Duodenal mucosa (tissue), 2 donors: ENCODE measurements around the gene RPGRIP1L.

Experiments
- H3K27ac ChIP-seq: one replicate; pipeline ENCODE4 v1.7.0; 2013; ENCODE audit warnings: low read depth, low read length
- H3K27me3 ChIP-seq, 2 donors: one replicate each; pipeline ENCODE4 v1.7.0; 2013; ENCODE audit warnings: low read length in 2 of 2, control low read depth in 1 of 2; ENCODE audit not compliant: insufficient read depth in 2 of 2, control insufficient read depth in 1 of 2
- H3K36me3 ChIP-seq, 2 donors: one replicate each; pipeline ENCODE4 v1.7.0; 2013; ENCODE audit warnings: low read length in 2 of 2, control low read depth in 1 of 2; ENCODE audit not compliant: insufficient read depth in 2 of 2, control insufficient read depth in 1 of 2
- H3K4me1 ChIP-seq, 2 donors: one replicate each; pipeline ENCODE4 v1.7.0; 2013; ENCODE audit warnings: low read length in 2 of 2, control low read depth in 1 of 2; ENCODE audit not compliant: insufficient read depth in 2 of 2, control insufficient read depth in 1 of 2
- H3K4me3 ChIP-seq, 2 donors: one replicate each; pipeline ENCODE4 v1.7.0; 2013; ENCODE audit warnings: low read length in 2 of 2, low read depth in 1 of 2
- H3K9ac ChIP-seq, 2 donors: one replicate each; pipeline ENCODE4 v1.7.0; 2013; ENCODE audit warnings: low read length in 2 of 2, low read depth in 1 of 2
- H3K9me3 ChIP-seq, 2 donors: one replicate each; pipeline ENCODE4 v1.7.0; 2013; ENCODE audit warnings: low read length in 2 of 2, control low read depth in 1 of 2; ENCODE audit not compliant: control insufficient read depth in 1 of 2

The RPGRIP1L gene

DNA sequence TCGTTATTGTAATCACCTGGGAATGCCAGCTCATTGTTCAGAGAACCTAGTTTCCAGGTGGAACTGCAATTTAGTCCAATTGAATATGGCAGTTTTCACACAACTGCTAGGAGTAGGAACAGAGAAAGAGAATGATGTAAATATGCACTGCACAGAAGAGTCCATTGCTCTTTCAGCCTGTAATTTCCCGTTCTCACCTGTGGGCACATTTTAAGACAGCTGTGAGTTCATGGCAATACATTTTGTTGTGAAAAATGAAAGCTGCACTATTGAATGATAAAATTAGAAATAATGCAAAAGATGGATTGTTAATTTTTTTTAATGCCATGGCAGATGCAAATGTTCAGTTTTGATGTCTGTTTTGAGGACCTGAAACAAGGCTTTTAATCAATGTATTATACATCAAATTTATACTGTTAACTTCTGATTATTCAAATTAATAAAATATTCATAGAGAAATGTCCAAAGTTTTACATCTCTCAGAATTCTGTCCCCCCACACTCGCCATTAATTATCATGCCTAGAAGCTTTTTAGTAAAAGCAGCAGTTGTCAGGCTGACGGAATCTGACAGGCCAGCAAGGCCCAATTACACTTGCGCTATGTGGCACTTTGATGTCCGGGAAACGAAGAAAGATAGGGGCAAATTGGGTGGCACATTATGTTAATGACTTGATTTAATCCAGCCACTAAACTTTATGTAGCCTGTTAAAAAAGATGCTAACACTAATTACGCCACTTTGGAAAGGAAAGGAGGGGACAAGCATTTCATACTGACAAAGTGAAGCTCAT, 72.2 kb downstream of the RPGRIP1L start:
- Histone ChIP-seq H3K36me3 (no peaks in the 10 kb centered on the region), H3K27me3 (no peaks in the 10 kb centered on the region), H3K9me3 (no peaks in the 10 kb centered on the region), H3K9ac (no peak overlapping the region), H3K4me1 (no peaks in the 10 kb centered on the region), H3K27ac (no peak overlapping the region), H3K4me3 (no peak overlapping the region)

DNA sequence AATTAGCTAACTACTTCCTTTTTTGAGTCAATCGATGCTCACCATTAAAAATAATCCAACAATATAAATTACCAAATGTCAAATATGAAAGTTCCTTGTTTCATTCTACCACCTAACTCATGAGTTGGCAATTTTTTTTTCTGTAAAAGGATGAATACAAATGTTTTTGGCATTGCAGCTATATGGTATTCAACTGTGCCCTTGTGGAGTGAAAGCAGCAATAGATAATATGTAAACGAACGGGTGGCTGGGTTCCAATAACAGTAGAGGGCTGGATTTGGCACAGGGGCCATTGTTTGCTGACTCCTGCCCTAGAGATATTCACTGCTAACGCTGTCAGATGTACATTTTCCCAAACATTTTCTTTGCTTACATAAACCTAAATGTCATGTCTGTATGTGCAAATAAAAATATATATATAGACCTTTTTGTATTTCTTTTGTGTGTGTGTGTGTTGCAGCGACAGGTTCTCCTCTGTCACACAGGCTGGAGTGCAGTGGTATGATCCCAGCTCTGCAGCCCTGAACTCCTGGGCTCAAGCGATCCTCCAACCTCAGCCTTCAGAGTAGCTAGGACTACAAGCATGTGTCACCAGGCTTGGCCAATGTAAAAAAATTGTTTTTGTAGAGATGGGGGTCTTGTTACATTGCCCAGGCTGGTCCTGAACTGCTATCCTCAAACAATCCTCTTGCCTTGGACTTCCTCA, 73.9 kb downstream of the RPGRIP1L start:
- no peaks in the 10 kb centered on the region for H3K9me3 ChIP-seq
- H3K9ac ChIP-seq, result no peak overlapping the region
- H3K4me3 ChIP-seq, result no peak overlapping the region
- no peak overlapping the region for H3K27ac ChIP-seq
- H3K4me1 ChIP-seq, result no peaks in the 10 kb centered on the region
- H3K27me3 ChIP-seq, result no peaks in the 10 kb centered on the region
- H3K36me3 ChIP-seq, result no peaks in the 10 kb centered on the region

DNA sequence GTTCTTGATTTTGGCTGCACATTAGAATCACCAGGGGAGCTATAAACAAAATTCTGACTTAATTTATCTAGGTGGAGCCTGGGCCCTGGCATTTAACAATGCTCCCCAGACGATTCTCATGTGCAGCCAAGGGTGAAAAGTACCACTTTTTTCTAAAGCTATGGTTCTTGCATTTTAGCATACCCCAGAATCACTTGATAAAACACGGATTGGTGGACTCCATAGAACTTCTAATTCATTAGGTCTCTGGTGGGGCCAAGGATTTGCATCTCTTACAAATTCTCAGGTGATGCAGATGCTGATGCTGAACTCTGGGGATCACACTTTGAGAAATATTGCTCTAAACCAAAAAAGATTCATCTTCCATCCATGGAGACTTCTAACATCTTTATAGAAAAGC, 74.5 kb downstream of the RPGRIP1L start:
- no peak overlapping the region for H3K4me3 ChIP-seq
- no peak overlapping the region for H3K9ac ChIP-seq
- no peak overlapping the region for H3K27ac ChIP-seq
- H3K9me3 ChIP-seq, result no peaks in the 10 kb centered on the region
- H3K36me3 ChIP-seq, result no peaks in the 10 kb centered on the region
- no peaks in the 10 kb centered on the region for H3K4me1 ChIP-seq
- H3K27me3 ChIP-seq, result no peaks in the 10 kb centered on the region

DNA sequence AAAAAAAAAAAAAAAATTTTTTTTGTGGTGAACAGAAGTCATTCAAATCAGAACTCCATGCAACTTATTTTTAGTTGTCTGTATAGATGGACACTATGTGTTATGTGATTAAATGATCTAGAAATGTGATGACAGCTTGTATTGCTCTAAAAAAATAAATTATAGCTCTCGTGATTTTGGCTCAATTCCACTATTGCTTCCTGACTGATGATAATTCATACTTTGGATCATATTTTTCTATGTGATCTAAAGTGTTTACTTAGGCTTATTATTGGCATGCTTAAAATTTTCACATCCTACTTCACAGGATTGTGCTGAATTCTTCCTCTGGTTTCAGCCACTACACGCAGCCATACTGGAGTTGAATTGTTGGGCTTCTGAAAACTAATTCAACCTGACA, 76.8 kb downstream of the RPGRIP1L start:
- H3K4me3 ChIP-seq, result no peak overlapping the region
- H3K9me3 ChIP-seq, result no peaks in the 10 kb centered on the region
- H3K4me1 ChIP-seq, result no peaks in the 10 kb centered on the region
- no peak overlapping the region for H3K9ac ChIP-seq
- H3K36me3 ChIP-seq, result no peaks in the 10 kb centered on the region
- no peaks in the 10 kb centered on the region for H3K27me3 ChIP-seq
- no peak overlapping the region for H3K27ac ChIP-seq

DNA sequence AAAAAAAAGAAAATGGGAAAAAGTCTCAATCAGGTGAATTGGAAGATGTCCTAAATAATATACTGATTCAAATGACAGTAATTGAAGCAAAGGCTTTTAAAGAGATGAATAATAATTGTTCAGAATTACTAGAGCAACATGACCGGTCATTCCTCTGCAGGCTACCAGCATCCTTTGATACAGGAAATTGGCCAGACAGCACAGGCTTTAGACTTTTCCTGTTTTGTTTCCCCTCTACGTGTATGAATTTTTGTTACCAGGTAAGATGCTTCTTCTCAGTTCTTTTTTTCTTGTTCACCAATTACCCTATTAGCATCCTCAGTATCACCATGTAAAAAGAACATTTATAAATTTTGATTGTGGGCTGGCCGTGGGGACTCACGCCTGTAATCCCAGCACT, 77.5 kb downstream of the RPGRIP1L start:
- Histone ChIP-seq H3K4me1 (no peaks in the 10 kb centered on the region), H3K27me3 (no peaks in the 10 kb centered on the region), H3K36me3 (no peaks in the 10 kb centered on the region), H3K9ac (no peak overlapping the region), H3K27ac (no peak overlapping the region), H3K4me3 (no peak overlapping the region), H3K9me3 (no peaks in the 10 kb centered on the region)

DNA sequence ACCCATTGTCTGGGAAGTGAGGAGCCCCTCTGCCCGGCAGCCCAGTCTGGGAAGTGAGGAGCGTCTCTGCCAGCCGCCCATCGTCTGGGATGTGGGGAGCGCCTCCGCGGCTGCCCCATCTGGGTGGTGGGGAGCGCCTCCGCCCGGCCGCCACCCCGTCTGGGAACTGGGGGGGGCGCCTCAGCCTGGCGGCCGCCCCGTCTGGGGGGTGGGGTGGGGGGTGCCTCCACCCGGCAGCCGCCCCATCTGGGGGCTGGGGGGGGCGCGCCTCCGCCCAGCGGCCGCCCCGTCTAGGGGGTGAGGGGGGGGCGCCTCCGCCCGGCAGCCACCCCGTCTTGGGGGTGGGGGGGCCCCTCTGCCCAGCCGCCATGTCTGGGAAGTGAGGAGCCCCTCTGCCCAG, 78.4 kb downstream of the RPGRIP1L start:
- Histone ChIP-seq H3K4me3 (no peak overlapping the region), H3K9ac (no peak overlapping the region), H3K9me3 (no peaks in the 10 kb centered on the region), H3K4me1 (no peaks in the 10 kb centered on the region), H3K36me3 (no peaks in the 10 kb centered on the region), H3K27me3 (no peaks in the 10 kb centered on the region), H3K27ac (no peak overlapping the region)

DNA sequence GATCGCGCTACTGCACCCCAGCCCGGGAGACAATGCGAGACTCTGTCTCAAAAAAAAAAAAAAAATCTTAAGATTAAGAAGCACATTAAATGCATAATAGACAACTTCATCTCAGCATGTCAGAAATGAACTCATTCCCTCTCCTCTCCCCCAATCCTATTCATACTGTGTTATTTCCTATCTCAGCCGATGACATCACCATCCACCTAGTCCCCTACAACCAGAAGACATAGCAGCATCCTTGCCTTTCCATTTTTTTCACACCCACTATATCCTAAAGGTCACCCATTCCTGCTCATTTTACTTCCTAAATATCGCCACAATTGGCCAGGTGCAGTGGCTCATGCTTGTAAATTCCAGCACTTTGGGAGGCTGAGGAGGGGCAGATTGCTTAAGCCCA, 81.3 kb downstream of the RPGRIP1L start:
- H3K9ac ChIP-seq, result no peak overlapping the region
- no peaks in the 10 kb centered on the region for H3K4me1 ChIP-seq
- H3K27ac ChIP-seq, result no peak overlapping the region
- no peaks in the 10 kb centered on the region for H3K36me3 ChIP-seq
- no peak overlapping the region for H3K4me3 ChIP-seq
- no peaks in the 10 kb centered on the region for H3K27me3 ChIP-seq
- H3K9me3 ChIP-seq, result no peaks in the 10 kb centered on the region

DNA sequence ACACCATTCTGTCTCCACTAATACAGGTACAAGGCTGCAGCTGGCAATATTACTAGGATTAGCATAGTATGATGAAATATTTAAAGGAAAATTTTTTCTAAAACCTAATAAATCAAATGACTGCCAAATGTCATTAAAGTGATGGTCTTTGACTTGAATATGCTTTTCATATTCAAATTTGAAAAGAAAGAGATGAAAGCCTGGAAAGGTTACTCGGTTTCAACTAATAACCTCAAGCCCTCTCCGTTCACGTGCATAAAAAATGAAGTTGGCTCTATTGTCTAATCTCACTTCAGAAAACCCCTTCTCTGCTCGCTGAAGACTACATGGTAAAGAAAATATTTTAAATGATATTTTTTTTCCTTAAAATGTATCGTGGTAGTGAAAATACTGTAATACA, 83.2 kb downstream of the RPGRIP1L start:
- H3K27ac ChIP-seq, result no peak overlapping the region

DNA sequence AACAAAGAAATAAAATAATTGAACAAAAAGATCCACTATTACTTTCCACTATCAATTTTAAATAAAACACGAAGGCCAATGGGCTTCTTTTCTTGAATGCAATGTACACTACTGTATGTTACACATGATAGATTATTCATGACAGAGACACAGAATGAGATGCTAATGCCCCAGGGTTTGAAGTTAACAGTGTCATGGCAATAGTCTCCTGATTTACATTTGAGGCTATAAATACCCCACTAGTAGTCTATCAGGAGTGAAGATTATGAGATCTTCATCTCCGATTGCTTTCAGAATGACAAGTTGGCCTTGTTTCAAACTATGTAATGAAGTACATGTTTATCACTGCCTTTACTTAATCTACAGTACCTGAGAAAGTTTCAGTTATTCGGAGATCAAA, 84.4 kb downstream of the RPGRIP1L start:
- Histone ChIP-seq H3K9ac (no peak overlapping the region), H3K4me1 (no peaks in the 10 kb centered on the region), H3K9me3 (no peaks in the 10 kb centered on the region), H3K4me3 (no peak overlapping the region), H3K27me3 (no peaks in the 10 kb centered on the region), H3K36me3 (no peaks in the 10 kb centered on the region), H3K27ac (no peak overlapping the region)

More for the DNA sequence above, 83.2 kb downstream of the RPGRIP1L start:
- Histone ChIP-seq H3K27me3 (no peaks in the 10 kb centered on the region), H3K4me3 (no peak overlapping the region), H3K9ac (no peak overlapping the region), H3K9me3 (no peaks in the 10 kb centered on the region), H3K36me3 (no peaks in the 10 kb centered on the region), H3K4me1 (no peaks in the 10 kb centered on the region)

DNA sequence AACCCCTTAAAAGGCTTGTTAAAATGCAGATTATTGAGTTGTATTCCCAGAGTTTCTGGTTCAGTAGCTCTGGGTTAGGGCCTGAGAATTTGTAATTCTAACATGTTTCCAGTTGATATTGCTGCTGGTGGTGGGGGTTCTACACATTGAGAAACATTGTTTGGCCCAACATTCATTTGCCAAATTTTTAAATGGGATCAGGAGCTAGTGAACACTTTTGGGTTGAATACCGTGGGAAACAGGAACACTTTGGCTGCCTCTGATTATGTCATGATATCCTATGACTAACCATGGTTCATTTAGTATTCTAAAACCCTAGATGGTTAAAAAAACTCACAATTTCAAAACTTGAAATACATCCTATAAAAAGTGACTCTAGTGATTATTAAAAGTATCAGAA, 89.3 kb downstream of the RPGRIP1L start:
- H3K4me3 ChIP-seq, result no peak overlapping the region
- H3K27ac ChIP-seq, result no peak overlapping the region
- H3K9ac ChIP-seq, result no peak overlapping the region
- no peaks in the 10 kb centered on the region for H3K9me3 ChIP-seq
- H3K36me3 ChIP-seq, result no peaks in the 10 kb centered on the region
- peaks cover 0 to 7% of the 10 kb centered on the region in 2 donors for H3K4me1 ChIP-seq
- H3K27me3 ChIP-seq, result no peaks in the 10 kb centered on the region
